Activated CD4-positive, alpha-beta memory T cell treated with anti-CD3 and anti-CD28 coated beads, Interleukin-2, amount 10 ng/mL, durations not matched to agents 7 days and 5 days (primary cell): ENCODE measurements around the gene SHISA5. TPM values are rescaled to one million over a fixed set of nuclear protein-coding genes. Genes with fewer than 3 reads are reported as not detected.

ENCODE experiments used
- CTCF ChIA-PET: fragments of 350-600 bp; sonication (Branson Sonifier 250); formaldehyde crosslinking; loops from one replicate; lab custom pipeline; 2021; ENCODE audit warnings: antibody characterized with exemption, inconsistent platforms; lab: Charles Lee
- POLR2A ChIA-PET: fragments of 350-600 bp; sonication (Branson Sonifier 250); formaldehyde crosslinking; loops from one replicate; lab custom pipeline; 2021; ENCODE audit warnings: antibody characterized with exemption; lab: Charles Lee
- DNase-seq: peaks from one replicate; pipeline ENCODE4 v3.0.0-alpha.2; 2020
- H3K27ac Mint-ChIP-seq: one replicate; pipeline ENCODE4 v1.8.0; 2021; ENCODE audit warnings: mild to moderate bottlenecking, mixed read lengths
- H3K27me3 Mint-ChIP-seq: one replicate; pipeline ENCODE4 v1.8.0; 2021; ENCODE audit warnings: mixed read lengths
- H3K36me3 Mint-ChIP-seq: one replicate; pipeline ENCODE4 v1.8.0; 2021; ENCODE audit warnings: low read depth, mixed read lengths
- H3K4me1 Mint-ChIP-seq: one replicate; pipeline ENCODE4 v1.8.0; 2021; ENCODE audit warnings: mixed read lengths
- H3K4me3 Mint-ChIP-seq: one replicate; pipeline ENCODE4 v1.8.0; 2021; ENCODE audit warnings: mild to moderate bottlenecking, mixed read lengths
- H3K9me3 Mint-ChIP-seq: one replicate; pipeline ENCODE4 v1.8.0; 2021; ENCODE audit warnings: mixed read lengths
- total RNA-seq, 2 experiments: library from RNA; stranded (reverse); gene quantifications; one replicate each; pipeline ENCODE4 v1.2.3, GENCODE V29; 2021

Gene SHISA5
- total RNA-seq, 2 experiments from 2014 or later = 336 to 337 TPM

DNA sequence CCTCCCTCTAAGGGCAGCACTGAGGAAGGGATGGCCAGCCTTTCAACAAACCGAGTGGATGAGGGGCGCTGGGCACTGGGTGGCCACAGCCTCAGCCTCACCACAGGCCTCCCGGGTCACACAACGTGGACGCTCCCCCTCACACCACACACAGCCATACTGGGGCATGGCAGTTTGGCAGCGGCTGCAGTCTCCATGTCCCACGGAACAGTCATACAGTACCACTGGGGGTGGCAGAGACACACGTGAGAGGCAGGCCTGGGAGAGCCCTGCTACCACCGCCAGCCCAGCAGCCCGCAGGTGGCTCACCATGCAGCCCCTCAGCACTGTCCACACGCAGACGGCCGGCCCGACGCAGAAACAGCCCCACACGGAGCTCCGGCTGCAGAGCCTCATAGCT is 85.8 kb downstream of the SHISA5 start:
- no peaks in the 10 kb centered on the region for H3K4me1 Mint-ChIP-seq
- POLR2A ChIA-PET = interaction anchor here (1.0 kb wide), 1 partner anchor 11 kb away, joined by 3 read pairs; no protein-coding TSS in a partner anchor
- H3K27me3 Mint-ChIP-seq = no peaks in the 10 kb centered on the region
- H3K9me3 Mint-ChIP-seq = no peaks in the 10 kb centered on the region
- no peaks in the 10 kb centered on the region for H3K36me3 Mint-ChIP-seq
- CTCF ChIA-PET = interaction anchor here (1.1 to 4.7 kb wide), 2 partner anchors 18 to 131 kb away, joined by 3 to 26 read pairs; no protein-coding TSS in a partner anchor
- no peak overlapping the region for H3K4me3 Mint-ChIP-seq
- DNase-seq = no peak
- no peak overlapping the region for H3K27ac Mint-ChIP-seq

Other genes with a start within 250 kb of the SHISA5 start
- 10 to 100 TPM; 28.0 to 32.5 TPM for gene NME6, start 202.8 kb downstream of the SHISA5 start, total RNA-seq
- not detected for gene SPINK8, start 170.5 kb downstream of the SHISA5 start, total RNA-seq
- gene FBXW12, start 132.0 kb downstream of the SHISA5 start, total RNA-seq = not detected
- gene PLXNB1, start 74.1 kb downstream of the SHISA5 start, total RNA-seq = 1 to 10 TPM; 1.7 to 1.9 TPM
- 10 to 100 TPM; 14.9 to 17.5 TPM for gene CCDC51, start 64.1 kb downstream of the SHISA5 start, total RNA-seq
- gene TMA7, start 63.9 kb downstream of the SHISA5 start, total RNA-seq = 100 to 1,000 TPM; 240 to 241 TPM
- 10 to 100 TPM; 13.4 to 15.2 TPM for gene ATRIP, start 57.4 kb downstream of the SHISA5 start, total RNA-seq
- 10 to 100 TPM; 33.3 to 34.4 TPM for gene PFKFB4, start 52.6 kb upstream of the SHISA5 start, total RNA-seq
- gene UCN2, start 59.6 kb upstream of the SHISA5 start, total RNA-seq = not detected
- 1 to 10 TPM in 1 of 2 experiments, under 1 TPM in 1; 0.40 to 1.4 TPM for gene COL7A1, start 91.2 kb upstream of the SHISA5 start, total RNA-seq
- gene UQCRC1, start 105.5 kb upstream of the SHISA5 start, total RNA-seq = 100 to 1,000 TPM; 167 to 170 TPM
- gene TMEM89, start 117.6 kb upstream of the SHISA5 start, total RNA-seq = not detected
- 10 to 100 TPM; 55.4 to 56.0 TPM for gene SLC26A6, start 131.3 kb upstream of the SHISA5 start, total RNA-seq
- 1 to 10 TPM; 7.2 to 8.0 TPM for gene CELSR3, start 158.7 kb upstream of the SHISA5 start, total RNA-seq
- 10 to 100 TPM; 33.4 to 37.2 TPM for gene NCKIPSD, start 181.7 kb upstream of the SHISA5 start, total RNA-seq
- gene IP6K2, start 213.0 kb upstream of the SHISA5 start, total RNA-seq = 10 to 100 TPM; 52.7 to 57.8 TPM